Retinal pigment epithelial cell (primary cell): ENCODE data around the gene UNC5C.

Experiments
- DNase-seq: peaks from one replicate; pipeline ENCODE4 v3.0.0-alpha.2; 2010; ENCODE audit warnings: low read depth
- H3K4me3 ChIP-seq: 2 replicates; pipeline ENCODE4 v1.5.1; 2011; ENCODE audit warnings: mild to moderate bottlenecking, low read length, control low read depth, moderate library complexity
- CTCF ChIP-seq: conservative IDR thresholded peaks from 2 replicates; pipeline ENCODE4 v1.5.1; 2011; ENCODE audit warnings: low read depth, low read length, control low read depth, inconsistent platforms

Gene UNC5C

GRCh38 chr4:95394752-95395306 lies 153.9 kb downstream of the UNC5C start:
- no peak overlapping the region for H3K4me3 ChIP-seq
- TF ChIP-seq CTCF, result no peak
- DNase-seq, result no peak

DNA sequence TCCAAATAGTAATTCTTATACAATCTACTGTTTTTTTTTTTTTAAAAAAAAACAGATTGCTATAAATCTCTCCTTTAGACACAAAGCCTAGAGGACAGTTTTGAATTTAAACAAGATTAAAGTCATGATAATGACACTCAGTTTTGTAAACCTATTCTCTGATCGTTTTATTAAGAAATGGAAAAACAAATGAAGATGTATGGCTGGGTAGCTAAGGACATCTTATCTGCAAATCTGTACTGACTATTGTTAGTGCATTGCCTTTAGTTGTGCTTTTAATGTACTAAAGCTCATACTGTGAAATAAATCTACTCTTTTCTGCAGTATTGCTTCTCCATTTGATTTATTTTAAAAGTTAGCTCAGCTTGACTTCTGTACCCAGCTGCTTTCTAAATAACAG lies 155.0 kb downstream of the UNC5C start:
- DNase-seq, result no peak
- no peak overlapping the region for H3K4me3 ChIP-seq
- TF ChIP-seq CTCF, result no peak

GRCh38 chr4:95388911-95389310 lies 159.9 kb downstream of the UNC5C start:
- no peak for TF ChIP-seq CTCF
- no peak overlapping the region for H3K4me3 ChIP-seq
- DNase-seq, result peak; percentile 17

DNA sequence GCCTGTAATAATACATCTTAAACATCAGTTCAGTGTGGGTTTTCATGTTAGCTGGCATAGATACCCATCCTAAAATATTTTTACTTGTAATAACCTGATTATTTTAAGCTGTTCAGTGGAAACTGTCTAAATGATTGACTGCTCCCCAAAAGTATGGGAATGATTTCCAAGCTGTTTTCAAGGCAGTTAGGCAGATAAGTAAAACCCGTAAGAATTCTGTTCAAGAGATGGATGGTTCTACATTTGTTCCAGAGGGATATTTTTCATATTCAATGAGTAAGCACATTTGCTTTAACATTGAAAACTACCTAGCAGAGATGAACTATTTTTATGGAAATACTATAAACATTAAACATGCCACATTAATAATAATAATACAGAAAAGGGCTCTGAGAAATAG lies 161.1 kb downstream of the UNC5C start:
- H3K4me3 ChIP-seq, result no peak overlapping the region
- no peak for TF ChIP-seq CTCF
- no peak for DNase-seq

DNA sequence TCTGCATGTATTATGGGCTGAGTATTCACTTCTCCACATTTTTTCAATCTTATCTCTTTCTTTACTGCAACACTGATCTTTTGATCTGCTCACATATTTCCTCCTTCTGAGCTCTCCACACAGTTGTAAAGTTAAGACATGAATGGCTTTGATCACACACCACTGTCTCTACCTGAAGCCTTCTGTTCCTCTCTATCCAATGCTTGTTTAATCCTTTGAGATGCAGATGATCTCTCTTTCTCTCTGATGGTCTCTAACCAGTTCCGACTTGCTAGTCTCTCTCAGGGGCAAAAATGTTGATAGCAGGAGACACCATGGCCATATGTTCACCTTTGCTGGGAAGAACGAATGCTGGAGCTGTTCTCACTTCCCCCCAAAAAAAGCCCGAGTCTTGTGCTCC lies 162.4 kb downstream of the UNC5C start:
- DNase-seq, result no peak
- TF ChIP-seq CTCF, result no peak
- H3K4me3 ChIP-seq, result no peak overlapping the region

GRCh38 chr4:95381843-95382580 lies 166.8 kb downstream of the UNC5C start:
- no peak for DNase-seq
- TF ChIP-seq CTCF, result no peak
- H3K4me3 ChIP-seq, result no peak overlapping the region

DNA sequence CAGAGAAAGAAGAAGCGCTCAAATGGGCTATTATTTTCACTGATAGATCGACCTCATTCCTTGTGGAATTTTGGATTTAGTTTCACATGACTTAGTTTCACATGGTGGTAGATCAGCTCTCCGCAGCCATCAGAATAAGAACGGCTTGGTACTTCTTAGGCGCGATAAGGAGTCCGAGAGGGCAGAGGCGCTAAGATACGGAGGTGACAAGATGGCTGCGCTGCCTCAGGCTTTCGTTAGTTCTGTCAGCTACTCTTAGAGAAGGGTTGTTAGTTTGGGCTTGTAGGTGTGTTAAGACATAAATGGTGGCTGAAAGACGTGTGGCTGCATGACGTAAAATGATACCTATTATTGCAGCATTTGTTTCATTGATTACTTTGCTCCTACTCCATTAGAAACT lies 169.1 kb downstream of the UNC5C start:
- no peak overlapping the region for H3K4me3 ChIP-seq
- DNase-seq, result no peak
- no peak for TF ChIP-seq CTCF
